ENCODE results near the gene HDAC9.

DNA sequence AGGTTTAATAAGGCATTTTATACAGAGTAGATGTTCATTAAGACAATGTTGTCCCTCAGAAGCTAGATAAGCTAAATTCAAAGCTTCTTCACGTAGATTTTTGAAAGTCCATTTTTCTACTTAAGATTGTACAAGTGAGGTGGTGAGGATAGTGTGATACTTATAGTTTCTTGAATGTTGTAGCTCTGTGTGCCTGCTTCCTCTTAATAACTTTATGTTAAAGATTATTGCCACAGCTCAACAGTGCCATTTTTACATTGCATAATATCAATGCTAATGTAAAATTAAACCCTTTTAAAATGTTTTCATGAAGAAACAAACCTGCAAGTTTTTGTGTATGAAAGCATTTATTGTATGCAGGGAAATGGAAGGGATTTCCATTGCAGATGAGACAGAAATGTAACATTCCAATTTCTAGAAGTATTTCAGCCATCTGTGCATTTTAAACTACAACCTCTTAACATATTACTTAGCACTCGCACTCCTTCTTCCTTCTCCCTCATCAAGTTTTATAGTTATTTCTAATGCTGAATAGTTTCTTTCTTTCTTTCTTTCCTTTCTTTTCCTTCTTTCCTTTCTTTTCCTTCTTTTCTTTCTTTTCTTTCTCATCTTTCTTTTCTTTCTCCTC is 409.9 kb downstream of the HDAC9 start:
- TF ChIP-seq, protein P1, sequence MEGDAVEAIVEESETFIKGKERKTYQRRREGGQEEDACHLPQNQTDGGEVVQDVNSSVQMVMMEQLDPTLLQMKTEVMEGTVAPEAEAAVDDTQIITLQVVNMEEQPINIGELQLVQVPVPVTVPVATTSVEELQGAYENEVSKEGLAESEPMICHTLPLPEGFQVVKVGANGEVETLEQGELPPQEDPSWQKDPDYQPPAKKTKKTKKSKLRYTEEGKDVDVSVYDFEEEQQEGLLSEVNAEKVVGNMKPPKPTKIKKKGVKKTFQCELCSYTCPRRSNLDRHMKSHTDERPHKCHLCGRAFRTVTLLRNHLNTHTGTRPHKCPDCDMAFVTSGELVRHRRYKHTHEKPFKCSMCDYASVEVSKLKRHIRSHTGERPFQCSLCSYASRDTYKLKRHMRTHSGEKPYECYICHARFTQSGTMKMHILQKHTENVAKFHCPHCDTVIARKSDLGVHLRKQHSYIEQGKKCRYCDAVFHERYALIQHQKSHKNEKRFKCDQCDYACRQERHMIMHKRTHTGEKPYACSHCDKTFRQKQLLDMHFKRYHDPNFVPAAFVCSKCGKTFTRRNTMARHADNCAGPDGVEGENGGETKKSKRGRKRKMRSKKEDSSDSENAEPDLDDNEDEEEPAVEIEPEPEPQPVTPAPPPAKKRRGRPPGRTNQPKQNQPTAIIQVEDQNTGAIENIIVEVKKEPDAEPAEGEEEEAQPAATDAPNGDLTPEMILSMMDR (IDR thresholded peaks at IDR 0.05) = no peak
- no peak for TF ChIP-seq EZH2 (IDR thresholded peaks at IDR 0.05)
